ELR (cell line): ENCODE results near the gene PALD1.
A peak's percentile ranks its signal among the peaks of the same experiment; 100 is the strongest.

Source experiments
- DNase-seq: peaks from one replicate; pipeline ENCODE4 v3.0.0-alpha.2; 2015; ENCODE audit warnings: low read depth

PALD1 gene

DNA sequence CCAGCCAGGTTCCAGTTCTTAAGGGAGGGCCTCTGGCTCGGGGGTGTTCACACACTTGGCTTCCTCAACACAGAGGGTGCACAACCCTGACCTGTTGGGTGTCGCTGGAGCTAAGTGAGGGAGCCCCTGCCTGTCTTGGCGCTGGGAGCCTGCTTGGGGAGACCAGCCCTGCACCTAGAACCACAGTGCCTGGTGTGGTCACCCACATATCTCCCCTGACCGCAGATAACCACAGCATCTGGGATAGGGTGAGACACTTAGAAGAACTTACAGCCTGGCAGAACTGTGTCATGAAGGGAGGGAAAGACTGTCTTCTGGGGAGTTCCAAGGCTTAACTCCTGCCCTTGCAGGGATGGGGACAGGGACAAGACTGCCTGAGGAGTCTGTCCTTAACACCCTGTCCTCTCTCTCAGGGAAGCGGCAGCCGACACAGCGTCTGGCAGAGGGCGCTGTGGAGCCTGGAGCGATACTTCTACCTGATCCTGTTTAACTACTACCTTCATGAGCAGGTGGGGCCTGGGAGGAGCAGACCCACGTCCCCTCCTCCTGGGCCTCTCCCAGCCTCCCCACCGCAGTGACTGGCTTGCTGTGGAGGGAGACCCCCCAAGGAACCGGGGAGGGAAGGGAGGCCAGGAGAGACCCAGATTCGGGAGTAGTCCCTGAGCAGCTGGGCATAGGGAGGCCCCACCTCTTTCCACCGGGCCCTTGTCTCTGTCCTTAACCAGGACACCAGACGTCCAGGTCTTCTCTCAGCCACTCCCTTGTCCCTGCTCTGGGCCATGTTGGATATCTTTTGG lies 59.0 kb downstream of the PALD1 start:
- DNase-seq, result peak; percentile 22

DNA sequence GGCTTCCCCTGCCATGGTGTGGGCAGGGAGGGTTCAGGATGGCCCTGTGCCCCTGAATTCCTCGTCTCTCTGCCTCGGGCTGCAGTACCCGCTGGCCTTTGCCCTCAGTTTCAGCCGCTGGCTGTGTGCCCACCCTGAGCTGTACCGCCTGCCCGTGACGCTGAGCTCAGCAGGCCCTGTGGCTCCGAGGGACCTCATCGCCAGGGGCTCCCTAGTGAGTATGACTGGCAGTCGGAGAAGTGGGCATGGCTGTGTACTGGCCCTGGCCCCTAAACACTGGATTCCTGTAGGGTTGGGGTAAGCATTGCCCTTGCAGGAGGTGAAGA lies 59.6 kb downstream of the PALD1 start:
- no peak for DNase-seq

DNA sequence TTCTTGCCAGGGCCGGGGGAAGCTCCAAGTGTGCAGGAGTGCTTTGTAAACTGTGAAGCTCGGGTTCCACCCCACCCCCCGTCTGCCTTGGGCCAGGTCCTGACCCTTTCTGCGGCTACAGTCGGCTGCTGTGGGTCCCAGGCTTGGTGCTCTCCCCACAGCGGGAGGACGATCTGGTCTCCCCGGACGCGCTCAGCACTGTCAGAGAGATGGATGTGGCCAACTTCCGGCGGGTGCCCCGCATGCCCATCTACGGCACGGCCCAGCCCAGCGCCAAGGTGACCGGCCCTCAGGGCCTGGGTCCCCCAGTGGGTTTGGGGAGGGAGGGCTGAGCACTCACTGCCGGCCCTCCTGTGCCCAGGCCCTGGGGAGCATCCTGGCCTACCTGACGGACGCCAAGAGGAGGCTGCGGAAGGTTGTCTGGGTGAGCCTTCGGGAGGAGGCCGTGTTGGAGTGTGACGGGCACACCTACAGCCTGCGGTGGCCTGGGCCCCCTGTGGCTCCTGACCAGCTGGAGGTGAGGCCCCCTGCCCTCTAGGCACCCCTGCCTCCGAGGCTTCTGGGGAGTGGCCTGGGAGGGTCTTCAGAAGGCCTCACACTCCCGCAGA lies 60.3 kb downstream of the PALD1 start:
- no peak for DNase-seq

DNA sequence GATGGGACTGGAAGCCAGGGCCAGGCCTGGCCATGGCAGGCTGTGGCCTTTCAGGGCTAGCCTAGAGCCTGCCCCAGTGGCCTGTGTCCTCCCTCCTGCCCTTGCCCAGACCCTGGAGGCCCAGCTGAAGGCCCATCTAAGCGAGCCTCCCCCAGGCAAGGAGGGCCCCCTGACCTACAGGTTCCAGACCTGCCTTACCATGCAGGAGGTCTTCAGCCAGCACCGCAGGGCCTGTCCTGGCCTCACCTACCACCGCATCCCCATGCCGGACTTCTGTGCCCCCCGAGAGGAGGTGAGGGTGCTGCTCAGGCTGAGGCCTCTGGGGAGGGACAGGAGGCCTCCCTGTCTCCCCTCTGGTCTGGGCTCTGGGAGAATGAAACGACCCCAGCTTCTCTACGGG lies 60.9 kb downstream of the PALD1 start:
- DNase-seq, result no peak

DNA sequence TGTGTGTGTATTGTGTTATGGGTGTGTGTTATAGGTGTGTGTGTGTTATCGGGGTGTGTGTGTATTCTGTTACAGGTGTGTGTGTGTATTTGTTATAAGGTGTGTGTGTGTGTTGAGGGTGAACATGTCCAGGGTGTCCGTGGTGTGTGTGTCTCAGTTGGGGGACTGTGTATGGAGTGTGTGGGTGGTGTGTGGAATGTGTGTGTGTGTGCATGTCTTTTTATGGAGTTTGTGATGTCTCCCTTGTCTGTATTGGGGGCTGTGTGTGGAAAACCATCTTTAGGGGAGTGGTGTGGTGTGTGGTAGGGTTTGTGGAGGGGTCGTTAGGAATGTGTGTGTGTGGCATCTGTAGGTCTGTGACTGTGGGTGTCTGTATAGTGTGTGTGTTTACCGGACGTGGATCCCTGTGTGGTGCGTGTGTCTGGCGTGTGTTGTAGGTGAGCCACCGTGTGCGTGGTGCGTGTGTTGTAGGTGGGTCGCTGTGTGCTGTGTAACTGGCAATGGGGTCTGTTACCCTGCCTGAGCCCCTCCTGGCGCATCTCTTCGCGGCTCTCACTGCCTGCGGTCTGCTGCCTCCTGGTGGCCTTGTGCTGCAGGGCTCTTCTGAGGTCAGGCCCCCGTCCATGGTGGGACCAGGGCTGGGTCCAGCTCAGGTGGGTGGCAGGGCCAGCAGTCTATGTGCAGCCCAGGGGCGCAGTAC lies 61.7 kb downstream of the PALD1 start:
- peak; percentile 47 for DNase-seq

DNA sequence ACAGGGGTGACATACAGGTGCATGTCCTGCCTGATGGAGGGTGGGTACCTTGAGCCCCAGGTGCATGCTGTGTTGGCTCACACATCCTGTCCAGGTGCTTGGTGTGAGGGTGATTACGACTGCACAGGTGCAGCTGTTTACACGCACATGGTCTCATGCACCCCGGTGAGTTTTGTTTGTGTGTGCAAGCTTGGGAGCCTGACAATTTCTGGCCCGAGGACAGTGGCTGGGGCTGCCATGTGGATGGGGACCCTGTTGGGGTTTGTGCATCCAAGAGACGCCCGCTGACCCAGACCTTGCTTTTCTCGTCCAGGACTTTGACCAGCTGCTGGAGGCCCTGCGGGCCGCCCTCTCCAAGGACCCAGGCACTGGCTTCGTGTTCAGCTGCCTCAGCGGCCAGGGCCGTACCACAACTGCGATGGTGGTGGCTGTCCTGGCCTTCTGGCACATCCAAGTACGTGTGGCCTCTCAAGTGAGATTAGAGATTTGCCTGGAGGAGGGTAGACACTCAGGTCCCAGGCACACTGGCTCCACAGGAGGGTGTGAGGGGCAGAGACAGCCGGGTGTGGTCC lies 62.3 kb downstream of the PALD1 start:
- no peak for DNase-seq

DNA sequence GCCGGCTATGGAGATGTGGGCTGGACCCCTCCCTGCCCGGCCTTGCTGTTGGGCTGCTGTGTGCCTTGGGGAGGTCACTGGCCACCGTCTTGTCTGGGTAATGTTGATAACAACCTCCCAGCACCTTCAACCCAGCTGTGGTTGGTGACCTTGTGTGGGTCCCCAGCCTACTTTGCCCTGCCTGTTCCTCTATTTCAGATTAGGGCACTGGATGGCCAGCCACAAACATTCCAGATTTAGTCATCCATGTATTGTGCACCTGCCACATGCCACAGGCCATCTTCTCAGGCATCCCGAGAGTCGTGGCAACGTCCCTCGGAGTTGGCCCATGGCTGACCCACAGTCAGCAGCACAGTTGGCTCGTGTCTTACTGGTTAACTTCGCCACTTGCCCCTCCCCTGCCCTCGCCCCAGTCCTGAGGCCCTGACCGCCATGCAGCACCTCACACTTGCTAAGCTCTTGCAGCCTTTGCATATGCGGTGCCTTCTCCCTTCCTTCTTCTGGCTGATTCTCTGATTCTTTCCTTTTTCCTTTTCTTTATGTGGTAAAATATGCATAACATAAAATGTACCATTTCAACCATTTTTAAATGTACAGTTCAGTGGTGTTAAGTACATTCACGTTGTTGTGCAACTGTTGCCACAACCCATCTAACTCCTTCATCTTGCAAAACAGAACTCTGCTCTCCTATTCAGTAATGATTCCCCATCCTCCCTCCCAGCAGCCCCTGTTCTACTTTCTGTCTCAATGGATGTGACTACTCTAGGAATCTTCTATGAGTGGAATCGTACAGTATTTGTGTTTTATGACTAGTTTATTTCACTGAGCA lies 63.4 kb downstream of the PALD1 start:
- DNase-seq, result no peak

DNA sequence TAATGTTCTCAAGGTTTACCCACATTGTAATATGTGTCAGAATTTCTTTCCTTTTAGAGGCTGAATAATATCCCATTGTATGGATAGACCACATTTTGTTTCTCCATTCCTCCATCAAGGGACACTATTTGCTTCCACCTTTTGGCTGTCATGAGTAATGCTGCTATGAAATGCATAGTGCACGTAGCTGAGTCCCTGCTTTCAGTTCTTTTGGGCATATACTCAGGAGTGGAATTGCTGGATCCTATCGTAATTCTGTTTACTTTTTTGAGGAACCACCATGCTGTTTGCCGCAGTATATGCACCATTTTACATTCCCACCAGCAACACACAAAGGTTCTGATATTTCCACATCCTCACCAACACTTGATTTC lies 64.0 kb downstream of the PALD1 start:
- peak; percentile 38 for DNase-seq

DNA sequence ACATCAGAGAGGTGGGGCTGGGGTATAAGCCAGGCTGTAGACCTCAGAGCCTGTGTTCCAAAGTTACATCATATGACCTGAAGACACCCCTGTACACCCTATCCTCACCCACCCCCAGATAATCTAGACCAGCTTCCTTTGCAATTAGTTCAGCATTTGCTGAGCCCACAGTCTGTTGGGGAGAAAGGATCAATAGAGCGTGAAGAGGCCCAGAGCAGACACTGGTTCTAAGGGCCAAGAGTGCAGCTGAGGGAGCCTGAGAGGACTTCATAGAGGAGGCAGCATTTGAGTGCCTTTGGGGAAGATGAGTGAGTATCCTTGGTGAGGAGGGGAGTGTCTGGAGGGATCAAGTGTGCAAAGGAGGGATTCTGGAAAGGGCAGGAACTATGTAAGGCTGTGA lies 65.3 kb downstream of the PALD1 start:
- no peak for DNase-seq

DNA sequence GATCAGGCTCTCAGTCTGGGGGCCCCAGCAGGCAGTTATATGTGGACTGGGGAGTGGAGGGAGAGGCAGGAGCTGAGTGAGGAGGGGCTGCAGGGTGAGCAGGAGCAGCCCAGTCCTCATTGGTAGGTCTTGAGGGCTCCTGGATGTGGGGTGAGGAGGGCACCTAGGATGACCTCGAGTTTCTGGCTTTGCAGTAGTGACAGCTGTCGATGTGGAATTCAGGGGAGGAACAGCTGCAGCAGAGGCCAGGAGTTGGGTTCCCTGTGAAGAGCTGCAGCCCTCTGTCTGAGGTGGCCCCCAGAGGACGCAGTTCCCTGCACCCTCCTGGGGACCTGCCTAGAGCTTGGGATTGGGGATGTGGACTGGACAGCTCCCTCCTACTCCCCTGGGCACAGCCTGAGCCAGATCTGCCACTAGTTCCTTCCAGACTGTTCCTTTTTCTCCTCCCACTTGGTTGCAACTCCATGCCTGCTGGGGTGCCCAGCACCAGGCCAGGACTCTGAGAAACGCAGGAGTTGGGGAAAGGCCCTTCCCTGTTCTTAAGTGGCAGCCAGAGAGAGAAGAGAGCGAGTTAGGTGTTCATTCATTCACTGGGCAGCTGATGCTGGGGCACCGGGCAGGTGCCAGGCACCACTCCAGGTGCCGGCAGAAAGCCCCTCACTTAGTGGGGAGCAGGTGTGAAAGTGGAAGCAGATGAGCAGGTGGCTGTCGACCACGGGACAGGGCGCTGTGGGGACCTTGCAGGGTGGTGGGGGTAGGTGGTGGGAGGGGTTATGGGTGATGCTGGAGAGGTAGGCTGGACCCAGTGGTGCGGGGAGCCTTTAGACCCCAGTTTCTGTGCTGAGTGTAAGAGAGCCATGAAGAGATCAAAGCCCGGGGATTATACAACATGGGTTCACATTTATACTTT lies 66.1 kb downstream of the PALD1 start:
- no peak for DNase-seq

DNA sequence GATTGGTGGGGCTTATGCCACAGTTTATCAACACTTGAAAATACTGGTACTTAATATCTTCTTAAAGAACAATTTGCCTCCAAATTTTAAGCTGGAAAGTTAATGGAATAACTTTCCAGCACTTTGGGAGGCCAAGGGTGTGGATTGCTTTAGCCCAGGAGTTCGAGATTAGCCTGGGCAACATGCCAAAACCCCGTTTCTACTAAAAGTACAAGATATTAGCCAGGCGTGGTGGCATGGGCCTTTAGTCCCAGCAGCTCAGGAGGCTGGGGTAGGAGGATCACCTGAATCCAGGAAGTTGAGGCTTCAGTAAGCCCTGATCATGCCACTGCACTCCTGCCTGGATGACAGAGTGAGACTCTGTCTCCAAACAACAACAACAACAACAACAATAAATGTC lies 68.0 kb downstream of the PALD1 start:
- no peak for DNase-seq

DNA sequence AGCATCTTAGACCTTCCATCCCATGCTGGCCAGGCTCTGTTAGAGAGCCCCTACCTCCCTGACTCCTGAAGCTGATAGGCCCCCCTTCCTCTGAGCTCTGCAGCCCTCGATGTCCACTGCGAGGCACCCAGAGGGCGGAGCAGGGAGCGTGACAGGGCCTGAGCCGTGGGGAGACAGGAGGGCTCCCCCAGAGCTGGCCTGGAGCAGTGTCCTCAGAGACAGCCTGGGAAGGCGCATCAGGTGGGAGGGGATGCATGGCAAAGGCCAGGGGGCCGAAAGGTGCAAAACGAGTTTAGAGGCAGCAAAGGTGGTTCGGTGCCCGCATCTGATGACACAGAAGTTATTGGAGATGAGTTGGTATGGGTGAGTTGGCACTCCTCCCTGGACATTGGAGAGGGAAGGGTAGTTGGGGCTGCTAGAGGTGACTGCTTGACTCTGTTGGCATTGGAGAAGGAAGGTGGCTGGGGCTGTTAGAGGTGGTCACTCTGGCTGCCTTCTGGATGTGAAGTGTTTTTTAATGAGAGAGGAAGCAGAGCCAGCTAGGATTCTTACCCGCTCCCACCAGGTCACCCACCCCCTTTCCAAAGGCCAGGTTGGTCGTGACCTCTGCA lies 70.9 kb downstream of the PALD1 start:
- DNase-seq, result no peak

DNA sequence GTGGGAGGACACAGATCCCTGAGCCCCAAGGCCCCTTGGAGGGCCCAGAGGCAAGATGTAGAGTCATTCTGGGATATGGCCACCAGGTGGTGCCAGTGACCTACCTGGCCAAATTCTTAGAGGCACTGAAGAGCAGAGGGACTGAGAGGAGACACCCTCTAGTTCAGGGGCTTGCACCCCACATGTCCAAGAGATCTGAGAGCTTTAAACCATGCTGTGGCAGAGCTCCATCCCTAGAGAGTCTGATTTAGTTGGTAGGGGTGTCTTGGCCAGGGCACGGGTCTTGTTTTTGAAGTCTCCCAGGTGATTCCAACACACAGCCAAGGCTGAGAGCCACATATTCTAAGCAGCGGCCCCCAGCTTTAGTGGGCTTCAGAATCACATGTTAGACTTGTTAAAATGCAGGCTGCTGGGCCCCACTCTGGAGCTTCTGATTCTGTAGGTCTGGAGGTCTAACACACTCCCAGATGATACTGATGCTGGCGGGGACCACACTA lies 71.4 kb downstream of the PALD1 start:
- peak; percentile 64 for DNase-seq

DNA sequence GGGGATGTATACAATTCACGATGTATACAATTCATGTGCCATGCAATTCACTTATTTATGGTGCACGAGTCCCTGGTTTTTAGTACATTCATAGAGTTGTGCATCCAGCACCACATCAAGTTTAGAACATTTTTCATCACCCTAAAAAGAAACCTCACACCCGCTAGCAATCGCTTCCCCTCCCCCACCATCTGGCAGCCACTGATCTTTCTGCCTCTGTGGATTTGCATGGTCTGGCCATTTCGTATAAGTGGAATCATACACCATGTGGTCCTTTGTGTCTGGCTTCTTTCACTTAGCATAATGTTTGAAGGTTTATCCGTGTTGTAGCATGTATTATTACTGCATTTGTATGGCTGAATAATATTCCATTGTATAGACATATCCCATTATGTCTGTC lies 71.9 kb downstream of the PALD1 start:
- DNase-seq, result no peak

DNA sequence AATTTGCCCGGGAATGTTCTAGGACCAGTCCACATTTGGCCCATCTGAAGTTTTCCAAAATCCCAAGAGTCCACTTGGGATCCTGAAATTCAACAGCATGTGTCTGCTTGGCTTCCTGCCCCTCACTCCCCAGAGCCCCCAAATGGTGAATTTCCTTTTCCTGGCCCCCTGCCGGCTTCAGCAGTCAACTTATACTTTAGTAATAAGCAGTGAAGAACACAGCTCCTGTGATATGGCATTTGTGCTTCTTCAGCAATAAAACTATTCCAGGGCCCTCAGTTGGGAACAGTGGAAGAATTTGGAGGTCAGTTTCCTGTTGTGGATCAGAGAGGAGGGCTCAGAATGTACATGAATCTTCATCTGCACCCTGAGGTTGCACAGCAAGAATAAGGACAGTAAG lies 72.9 kb downstream of the PALD1 start:
- no peak for DNase-seq

DNA sequence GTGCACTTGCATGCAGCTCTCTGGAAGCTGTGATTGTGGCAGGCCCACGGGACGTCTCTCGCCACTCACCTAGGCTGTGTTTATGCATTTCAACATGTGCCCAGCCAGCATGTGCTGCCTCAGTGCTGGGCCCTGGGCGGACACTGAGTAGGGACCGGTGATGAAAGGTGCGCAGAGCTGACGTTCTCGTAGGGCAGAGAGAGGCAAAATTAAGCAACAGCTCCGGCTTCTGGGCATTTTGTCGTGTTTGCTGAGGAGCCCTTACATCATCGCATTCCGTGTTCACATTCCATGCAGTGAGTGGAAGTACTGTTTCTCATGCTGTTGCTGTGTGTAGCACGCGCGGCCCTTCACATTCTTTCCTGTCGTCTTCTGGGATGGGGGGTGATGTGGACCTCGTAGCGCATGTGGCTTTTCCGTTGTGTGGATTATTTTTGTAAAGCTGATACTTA lies 73.4 kb downstream of the PALD1 start:
- peak; percentile 76 for DNase-seq

DNA sequence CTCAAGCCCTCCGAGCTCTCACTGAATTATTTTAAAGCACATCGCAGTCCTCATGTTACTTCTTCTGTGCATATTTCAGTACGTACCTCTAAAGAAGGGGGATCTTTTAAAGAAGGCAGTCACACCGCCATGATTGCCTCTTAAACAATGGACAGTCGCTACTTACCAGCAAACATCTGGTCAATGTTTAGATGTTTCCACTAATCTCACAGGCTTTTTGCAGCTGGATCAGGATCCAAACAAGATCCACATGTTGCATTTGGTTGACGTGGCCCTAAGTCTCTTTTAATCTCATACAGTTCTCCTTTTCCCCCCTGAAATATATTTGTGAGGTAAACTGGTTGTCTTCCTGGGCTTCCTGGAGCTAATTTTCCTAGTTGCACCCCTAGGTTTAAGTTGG lies 74.0 kb downstream of the PALD1 start:
- DNase-seq, result no peak

DNA sequence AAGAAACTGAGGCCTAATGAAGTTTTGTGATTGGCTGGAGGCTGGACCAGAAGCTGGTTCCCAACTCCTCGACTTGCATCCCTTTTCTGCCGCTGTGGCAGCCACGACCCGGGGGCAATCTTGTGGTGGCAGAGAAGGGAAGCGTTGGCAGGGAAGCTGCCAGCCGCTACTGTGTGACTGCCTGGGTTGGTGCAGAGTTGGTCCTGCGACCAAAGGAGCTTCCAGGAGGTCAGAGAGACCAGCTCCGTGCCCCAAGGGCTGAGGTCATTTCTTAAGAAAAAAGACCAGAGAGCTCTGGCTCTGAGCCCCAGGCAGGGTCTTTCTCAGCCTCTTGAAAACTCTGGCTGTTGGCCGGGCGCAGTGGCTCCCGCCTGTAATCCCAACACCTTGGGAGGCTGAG lies 76.8 kb downstream of the PALD1 start:
- DNase-seq, result no peak

DNA sequence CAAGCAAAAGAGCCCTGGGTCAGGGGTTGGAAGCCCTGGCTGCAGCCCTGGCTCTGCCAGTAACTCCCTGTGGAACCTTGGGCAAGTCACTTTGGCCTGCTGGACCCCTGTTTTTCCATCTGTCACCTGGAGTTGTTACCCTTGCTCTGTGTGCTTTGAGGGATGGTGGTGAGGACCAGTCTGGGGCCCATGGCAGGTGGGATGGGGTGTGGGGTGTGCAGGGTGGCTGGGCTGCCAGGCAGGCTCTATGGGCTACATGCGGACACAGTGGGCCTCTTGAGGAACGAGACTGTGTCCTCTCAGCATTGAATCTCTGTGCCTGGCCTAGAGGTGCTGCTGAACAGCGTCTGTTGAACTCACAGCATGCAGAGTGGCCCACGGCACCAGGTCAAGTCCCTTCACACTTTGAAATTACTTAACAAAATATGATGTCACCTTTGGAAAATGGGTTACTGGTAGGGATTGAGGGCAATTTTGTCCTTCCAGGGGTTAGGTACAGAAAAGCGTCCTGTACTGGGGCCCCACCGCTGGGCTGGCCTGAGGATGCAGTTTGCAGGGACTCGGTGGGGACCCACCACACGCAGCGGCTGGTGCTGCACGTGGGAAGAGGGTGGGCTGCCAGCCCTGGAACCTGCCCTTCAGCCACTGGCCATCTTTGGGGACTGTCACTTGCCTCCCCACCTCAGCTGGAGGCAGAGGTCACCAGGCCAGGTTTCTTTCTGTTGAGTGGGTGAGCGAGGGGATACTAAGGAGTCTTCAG lies 78.7 kb downstream of the PALD1 start:
- no peak for DNase-seq

DNA sequence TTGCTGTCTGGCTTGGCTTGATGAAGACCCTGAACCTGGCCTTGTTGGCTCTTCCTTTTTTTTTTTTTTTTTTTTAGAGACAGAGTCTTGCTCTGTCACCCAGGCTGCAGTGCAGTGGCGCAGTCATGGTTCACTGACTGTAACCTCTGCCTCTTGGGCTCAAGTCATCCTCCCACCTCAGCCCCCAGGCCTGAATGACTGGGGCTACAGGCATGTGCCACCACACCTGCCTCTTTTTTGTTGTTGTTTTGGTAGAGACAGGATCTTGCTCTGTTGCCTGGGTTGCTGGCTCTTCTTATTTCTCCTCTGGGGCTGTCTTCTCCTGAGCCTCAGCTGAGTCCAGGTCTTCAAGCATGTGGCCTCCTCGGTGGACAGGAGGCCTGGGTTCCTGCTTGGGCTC lies 79.3 kb downstream of the PALD1 start:
- DNase-seq, result no peak
